HepG2 (cell line): ENCODE results near the gene MTRF1. TPM values are rescaled to one million over a fixed set of nuclear protein-coding genes. Genes with fewer than 3 reads are reported as not detected.

Source experiments
- AGO1 ChIP-seq: fragments of 200-400 bp; formaldehyde crosslinking; IDR thresholded peaks from 2 replicates; pipeline ENCODE4 v1.6.1; 2017; ENCODE audit warnings: mild to moderate bottlenecking, low read depth, low read length, moderate library complexity; ENCODE audit not compliant: poor library complexity, severe bottlenecking
- ASH2L ChIP-seq: fragments of 300-600, 200-600 bp; sonication (generic); IDR thresholded peaks from 2 replicates; pipeline ENCODE4 v1.7.0; 2017; ENCODE audit warnings: low read depth, mild to moderate bottlenecking, moderate library complexity, mixed read lengths, low read length; ENCODE audit not compliant: insufficient read length
- ETV5 ChIP-seq: IDR thresholded peaks from 2 replicates; pipeline ENCODE4 v1.6.1; 2018; ENCODE audit warnings: missing biosample characterization, missing genetic modification reagents, inconsistent platforms, borderline replicate concordance
- GABPA ChIP-seq, 2 experiments: IDR thresholded peaks; 2 replicates each; pipeline ENCODE4 v1.6.1; 2011 to 2016; ENCODE audit warnings: low read depth in 2 of 2, low read length in 1 of 2, missing biosample characterization in 1 of 2, missing genetic modification characterization in 1 of 2
- NFYC ChIP-seq: IDR thresholded peaks from 2 replicates; pipeline ENCODE4 v1.6.1; 2016; ENCODE audit warnings: missing genetic modification reagents, missing compliant biosample characterization
- NR2F1 ChIP-seq, 2 experiments: fragments of 450-650 bp in 1 of 2; formaldehyde crosslinking in 1 of 2; IDR thresholded peaks; 2 replicates each; pipeline versions ENCODE4 v1.5.0 to v1.6.1; 2016 to 2020; ENCODE audit warnings: mild to moderate bottlenecking in 1 of 2, missing compliant biosample characterization in 1 of 2, missing genetic modification reagents in 1 of 2, moderate library complexity in 1 of 2
- RXRA ChIP-seq: sonication (generic); formaldehyde crosslinking; IDR thresholded peaks from 2 replicates; pipeline ENCODE4 v1.5.1; 2020; ENCODE audit warnings: missing genetic modification reagents
- RXRB ChIP-seq: IDR thresholded peaks from 2 replicates; pipeline ENCODE4 v1.6.1; 2016; ENCODE audit warnings: borderline replicate concordance, missing genetic modification reagents, missing compliant biosample characterization
- SMAD1 ChIP-seq: sonication (generic); formaldehyde crosslinking; IDR thresholded peaks from 2 replicates; pipeline ENCODE4 v1.4.0; 2020; ENCODE audit warnings: missing genetic modification reagents, low read depth, mild to moderate bottlenecking, borderline replicate concordance
- ZFP36L2 ChIP-seq: sonication (generic); formaldehyde crosslinking; IDR thresholded peaks from 2 replicates; pipeline ENCODE4 v1.4.0; 2020; ENCODE audit warnings: missing genetic modification reagents
- ZNF230 ChIP-seq: sonication (generic); formaldehyde crosslinking; IDR thresholded peaks from 2 replicates; pipeline ENCODE4 v1.4.0; 2020; ENCODE audit warnings: mild to moderate bottlenecking, missing genetic modification reagents
- ZNF326 ChIP-seq: sonication (generic); formaldehyde crosslinking; IDR thresholded peaks from 2 replicates; pipeline ENCODE4 v1.4.0; 2020; ENCODE audit warnings: missing genetic modification reagents, borderline replicate concordance
- ZNF335 ChIP-seq: sonication (generic); formaldehyde crosslinking; IDR thresholded peaks from 2 replicates; pipeline ENCODE4 v1.4.0; 2020; ENCODE audit warnings: missing genetic modification reagents
- ZNF772 ChIP-seq: sonication (generic); formaldehyde crosslinking; IDR thresholded peaks from 2 replicates; pipeline ENCODE4 v1.5.0; 2020; ENCODE audit warnings: mild to moderate bottlenecking, missing genetic modification reagents
- polyA plus RNA-seq, 8 experiments: library from polyadenylated mRNA; depleted of rRNA in 3 of 8; stranded (reverse) in 7 of 8; unstranded in 1 of 8; fragments of >200 nt; fragmentation: Illumina TruSeq in 4 of 8; extraction: Trizol in 4 of 8; gene quantifications; 2 replicates each; pipeline versions ENCODE4 v1.2.1 to v1.2.3, GENCODE V29; 2011 to 2016; ENCODE audit warnings: low read depth in 4 of 8, missing spikeins in 1 of 8, mixed read lengths in 1 of 8; ENCODE audit not compliant: insufficient read depth in 1 of 8
- total RNA-seq, 5 experiments: library from RNA; depleted of rRNA; stranded (reverse); fragments of >200 nt; fragmentation: Illumina TruSeq; extraction: Trizol; gene quantifications; 2 replicates each; pipeline ENCODE4 v1.2.3, GENCODE V29; 2016; ENCODE audit warnings: low read depth in 1 of 5
- TF ChIP-seq, protein P1 (sequence below): sonication (generic); formaldehyde crosslinking; IDR thresholded peaks from 2 replicates; pipeline ENCODE4 v1.8.0; 2022; ENCODE audit warnings: mild to moderate bottlenecking, missing genetic modification reagents, moderate library complexity
- TF ChIP-seq, protein P2 (sequence below): sonication (generic); formaldehyde crosslinking; IDR thresholded peaks from 2 replicates; pipeline ENCODE4 v1.5.1; 2020; ENCODE audit warnings: mild to moderate bottlenecking, missing genetic modification reagents, borderline replicate concordance

MTRF1 gene
- total and polyA plus RNA-seq, 2 of the 13 experiments (the other 11 are each of a cell fraction or from before 2014, with no cell fraction given), result 21.6 to 27.2 TPM

DNA sequence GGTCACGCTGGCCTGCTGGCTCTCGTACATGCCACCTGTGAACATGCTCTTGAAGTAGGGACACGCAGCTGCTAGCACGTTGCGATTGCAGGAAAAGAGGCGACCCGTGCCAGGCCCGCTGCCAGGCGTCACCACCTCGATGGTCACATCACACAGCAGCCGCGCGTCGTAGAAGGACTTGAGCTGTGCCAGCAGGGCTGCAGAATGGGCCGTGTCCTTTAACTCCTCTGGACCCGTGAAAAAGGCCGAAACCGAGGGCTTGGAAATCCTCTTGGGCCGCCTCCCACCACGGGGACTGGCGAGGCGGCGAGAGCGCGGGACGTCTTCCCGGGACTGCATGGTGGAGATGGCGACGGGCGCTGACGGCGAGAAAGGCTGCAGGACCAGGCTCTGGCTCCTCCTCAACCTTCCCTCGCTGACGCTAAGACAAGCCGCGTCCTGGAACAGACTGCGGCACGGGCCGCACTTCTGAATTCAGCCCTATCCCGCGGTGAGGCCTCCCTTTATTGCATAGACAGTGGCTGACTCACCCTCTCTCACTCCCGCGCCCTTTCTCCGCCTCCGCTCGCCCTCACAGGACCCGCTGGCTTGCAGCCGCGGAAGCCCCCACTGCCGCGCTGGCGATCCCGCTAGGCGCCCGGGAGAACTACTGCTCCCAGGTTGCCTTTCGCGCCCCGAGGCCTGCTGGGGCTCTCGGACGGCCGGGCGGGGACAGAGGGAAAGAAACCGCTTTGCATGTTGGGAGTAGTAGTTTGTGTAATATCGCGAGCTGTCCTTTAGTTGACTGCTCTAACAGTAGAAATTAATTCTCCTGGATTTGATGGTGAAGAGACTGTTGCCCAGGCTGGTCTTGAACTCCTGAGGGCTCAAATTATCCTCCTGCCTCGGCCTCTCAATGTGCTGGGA, 69.2 kb downstream of the MTRF1 start, which contains the start of gene KBTBD7 (continued):
- peak; percentile 91 for TF ChIP-seq ASH2L
- TF ChIP-seq ZFP36L2 (CRISPR knock-in tag), result no peak
- TF ChIP-seq AGO1, result peak; percentile 34
- TF ChIP-seq, protein P1, sequence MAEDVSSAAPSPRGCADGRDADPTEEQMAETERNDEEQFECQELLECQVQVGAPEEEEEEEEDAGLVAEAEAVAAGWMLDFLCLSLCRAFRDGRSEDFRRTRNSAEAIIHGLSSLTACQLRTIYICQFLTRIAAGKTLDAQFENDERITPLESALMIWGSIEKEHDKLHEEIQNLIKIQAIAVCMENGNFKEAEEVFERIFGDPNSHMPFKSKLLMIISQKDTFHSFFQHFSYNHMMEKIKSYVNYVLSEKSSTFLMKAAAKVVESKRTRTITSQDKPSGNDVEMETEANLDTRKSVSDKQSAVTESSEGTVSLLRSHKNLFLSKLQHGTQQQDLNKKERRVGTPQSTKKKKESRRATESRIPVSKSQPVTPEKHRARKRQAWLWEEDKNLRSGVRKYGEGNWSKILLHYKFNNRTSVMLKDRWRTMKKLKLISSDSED, result no peak
- no peak; the same call in none of the 2 replicates for TF ChIP-seq RXRB
- TF ChIP-seq NFYC, result peak; percentile 26; the same call in 1 of the 2 replicates
- peak; percentile 68; the same call in 1 of the 2 replicates for TF ChIP-seq ZNF772 (CRISPR knock-in tag)
- 0 out of 2 replicates have a peak, but pooled peaks have one; percentile 48 for TF ChIP-seq ZNF230 (CRISPR knock-in tag)
- TF ChIP-seq NR2F1 (CRISPR knock-in tag; IDR thresholded peaks at IDR 0.05), result 0 out of 4 replicates have a peak, but pooled peaks of 1 of the 2 experiments have one; percentile 16
- 0 out of 2 replicates have a peak, but pooled peaks have one; percentile 18 for TF ChIP-seq GABPA (IDR thresholded peaks at IDR 0.05; ENCODE audit: low read depth, low read length)
- peak; percentile 87 for TF ChIP-seq GABPA (CRISPR knock-in tag; IDR thresholded peaks at IDR 0.05; ENCODE audit: low read depth)
- peak; percentile 33 for TF ChIP-seq ETV5 (CRISPR knock-in tag)
- TF ChIP-seq ZNF335 (CRISPR knock-in tag), result peak; percentile 80; the same call in 1 of the 2 replicates
- TF ChIP-seq RXRA (CRISPR knock-in tag), result peak; percentile 73
- peak; percentile 31; the same call in 1 of the 2 replicates for TF ChIP-seq SMAD1
- no peak for TF ChIP-seq ZNF326 (CRISPR knock-in tag)
- TF ChIP-seq, protein P2, sequence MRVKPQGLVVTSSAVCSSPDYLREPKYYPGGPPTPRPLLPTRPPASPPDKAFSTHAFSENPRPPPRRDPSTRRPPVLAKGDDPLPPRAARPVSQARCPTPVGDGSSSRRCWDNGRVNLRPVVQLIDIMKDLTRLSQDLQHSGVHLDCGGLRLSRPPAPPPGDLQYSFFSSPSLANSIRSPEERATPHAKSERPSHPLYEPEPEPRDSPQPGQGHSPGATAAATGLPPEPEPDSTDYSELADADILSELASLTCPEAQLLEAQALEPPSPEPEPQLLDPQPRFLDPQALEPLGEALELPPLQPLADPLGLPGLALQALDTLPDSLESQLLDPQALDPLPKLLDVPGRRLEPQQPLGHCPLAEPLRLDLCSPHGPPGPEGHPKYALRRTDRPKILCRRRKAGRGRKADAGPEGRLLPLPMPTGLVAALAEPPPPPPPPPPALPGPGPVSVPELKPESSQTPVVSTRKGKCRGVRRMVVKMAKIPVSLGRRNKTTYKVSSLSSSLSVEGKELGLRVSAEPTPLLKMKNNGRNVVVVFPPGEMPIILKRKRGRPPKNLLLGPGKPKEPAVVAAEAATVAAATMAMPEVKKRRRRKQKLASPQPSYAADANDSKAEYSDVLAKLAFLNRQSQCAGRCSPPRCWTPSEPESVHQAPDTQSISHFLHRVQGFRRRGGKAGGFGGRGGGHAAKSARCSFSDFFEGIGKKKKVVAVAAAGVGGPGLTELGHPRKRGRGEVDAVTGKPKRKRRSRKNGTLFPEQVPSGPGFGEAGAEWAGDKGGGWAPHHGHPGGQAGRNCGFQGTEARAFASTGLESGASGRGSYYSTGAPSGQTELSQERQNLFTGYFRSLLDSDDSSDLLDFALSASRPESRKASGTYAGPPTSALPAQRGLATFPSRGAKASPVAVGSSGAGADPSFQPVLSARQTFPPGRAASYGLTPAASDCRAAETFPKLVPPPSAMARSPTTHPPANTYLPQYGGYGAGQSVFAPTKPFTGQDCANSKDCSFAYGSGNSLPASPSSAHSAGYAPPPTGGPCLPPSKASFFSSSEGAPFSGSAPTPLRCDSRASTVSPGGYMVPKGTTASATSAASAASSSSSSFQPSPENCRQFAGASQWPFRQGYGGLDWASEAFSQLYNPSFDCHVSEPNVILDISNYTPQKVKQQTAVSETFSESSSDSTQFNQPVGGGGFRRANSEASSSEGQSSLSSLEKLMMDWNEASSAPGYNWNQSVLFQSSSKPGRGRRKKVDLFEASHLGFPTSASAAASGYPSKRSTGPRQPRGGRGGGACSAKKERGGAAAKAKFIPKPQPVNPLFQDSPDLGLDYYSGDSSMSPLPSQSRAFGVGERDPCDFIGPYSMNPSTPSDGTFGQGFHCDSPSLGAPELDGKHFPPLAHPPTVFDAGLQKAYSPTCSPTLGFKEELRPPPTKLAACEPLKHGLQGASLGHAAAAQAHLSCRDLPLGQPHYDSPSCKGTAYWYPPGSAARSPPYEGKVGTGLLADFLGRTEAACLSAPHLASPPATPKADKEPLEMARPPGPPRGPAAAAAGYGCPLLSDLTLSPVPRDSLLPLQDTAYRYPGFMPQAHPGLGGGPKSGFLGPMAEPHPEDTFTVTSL, result peak; percentile 57
